ENCODE data around the gene SRCAP.

DNA sequence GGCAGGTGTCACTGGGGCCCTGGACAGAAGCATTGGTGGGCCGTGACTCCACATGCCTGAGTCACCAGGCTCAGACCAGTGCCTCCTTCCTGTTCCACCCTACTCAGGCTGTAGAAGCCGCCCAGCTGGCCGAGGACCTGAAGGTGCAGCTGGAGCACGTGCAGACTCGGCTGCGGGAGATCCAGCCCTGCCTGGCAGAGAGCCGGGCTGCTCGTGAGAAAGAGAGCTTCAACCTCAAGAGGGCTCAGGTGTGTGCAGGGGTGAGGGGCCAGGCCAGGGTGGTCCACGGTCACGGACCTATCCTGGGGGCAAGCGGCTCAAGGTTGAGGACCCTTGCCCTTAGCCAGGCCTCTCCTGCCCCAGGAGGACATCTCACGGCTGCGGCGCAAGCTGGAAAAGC, 72.8 kb downstream of the SRCAP start:
- TF ChIP-seq, protein P1, sequence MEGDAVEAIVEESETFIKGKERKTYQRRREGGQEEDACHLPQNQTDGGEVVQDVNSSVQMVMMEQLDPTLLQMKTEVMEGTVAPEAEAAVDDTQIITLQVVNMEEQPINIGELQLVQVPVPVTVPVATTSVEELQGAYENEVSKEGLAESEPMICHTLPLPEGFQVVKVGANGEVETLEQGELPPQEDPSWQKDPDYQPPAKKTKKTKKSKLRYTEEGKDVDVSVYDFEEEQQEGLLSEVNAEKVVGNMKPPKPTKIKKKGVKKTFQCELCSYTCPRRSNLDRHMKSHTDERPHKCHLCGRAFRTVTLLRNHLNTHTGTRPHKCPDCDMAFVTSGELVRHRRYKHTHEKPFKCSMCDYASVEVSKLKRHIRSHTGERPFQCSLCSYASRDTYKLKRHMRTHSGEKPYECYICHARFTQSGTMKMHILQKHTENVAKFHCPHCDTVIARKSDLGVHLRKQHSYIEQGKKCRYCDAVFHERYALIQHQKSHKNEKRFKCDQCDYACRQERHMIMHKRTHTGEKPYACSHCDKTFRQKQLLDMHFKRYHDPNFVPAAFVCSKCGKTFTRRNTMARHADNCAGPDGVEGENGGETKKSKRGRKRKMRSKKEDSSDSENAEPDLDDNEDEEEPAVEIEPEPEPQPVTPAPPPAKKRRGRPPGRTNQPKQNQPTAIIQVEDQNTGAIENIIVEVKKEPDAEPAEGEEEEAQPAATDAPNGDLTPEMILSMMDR (conservative IDR thresholded peaks at IDR 0.05 in 1 of 2, IDR thresholded peaks at IDR 0.05 in 1 of 2; ENCODE audit: extremely low read depth in 1 of 2, insufficient read depth in 1 of 2, low read depth in 1 of 2, low read length in 2 of 2), result no peak
- TF ChIP-seq EZH2 (IDR thresholded peaks at IDR 0.05; ENCODE audit: borderline replicate concordance, low read length), result no peak
